Activated T-cell treated with anti-CD3 and anti-CD28 coated beads, Interleukin-2, amount 50 U/mL, for 48 hours (primary cell): ENCODE measurements around the gene GANC.

Source experiments
- DNase-seq, 2 experiments: peaks; one replicate each; pipeline ENCODE4 v3.0.0-alpha.2; 2020

Gene GANC

GRCh38 chr15:42385206-42385979, 112.4 kb downstream of the GANC start:
- peak; percentile 40 to 50 for DNase-seq

GRCh38 chr15:42385980-42386700, 113.1 kb downstream of the GANC start:
- DNase-seq = no peak

GRCh38 chr15:42387603-42388002, 114.6 kb downstream of the GANC start:
- DNase-seq = no peak

GRCh38 chr15:42392309-42393024, 119.5 kb downstream of the GANC start:
- no peak for DNase-seq

- DNase-seq = no peak
These were observed 121.1 kb downstream of the GANC start for GRCh38 chr15:42394106-42394505.

GRCh38 chr15:42395838-42396237, 122.8 kb downstream of the GANC start:
- no peak for DNase-seq

GRCh38 chr15:42401544-42402454, 128.8 kb downstream of the GANC start:
- peak; percentile 28 to 36 for DNase-seq

GRCh38 chr15:42402455-42403205, 129.6 kb downstream of the GANC start:
- DNase-seq = no peak

- no peak for DNase-seq
These were observed 130.4 kb downstream of the GANC start for GRCh38 chr15:42403389-42403788.

GRCh38 chr15:42404461-42405235, 131.6 kb downstream of the GANC start:
- DNase-seq = no peak

GRCh38 chr15:42405863-42406482, 133.0 kb downstream of the GANC start:
- no peak for DNase-seq
